Stimulated activated CD8-positive, alpha-beta memory T cell treated with anti-CD3 and anti-CD28 coated beads, Interleukin-4, amount 100 ng/mL, for 4 hours (primary cell): ENCODE results near the gene GHDC.
"Not testable (repeated sequence)": the region's sequence is repeated elsewhere in the genome, so short reads cannot be mapped to it uniquely, and the experiment has no call there.

Experiments
- DNase-seq, 2 donors: peaks; one replicate each; pipeline ENCODE4 v3.0.0-alpha.2; 2020; ENCODE audit warnings: low read depth in 2 of 2, low spot score in 1 of 2

Gene GHDC

GRCh38 chr17:42193969-42194899, at the start of gene GHDC:
TSS of gene GHDC (minus strand) at chr17:42194494. CDS start at chr17:42193581, 913 bp downstream.
- peak; percentile 58 to 67 for DNase-seq

GRCh38 chr17:42243493-42243982, 49.2 kb upstream of the GHDC start:
- DNase-seq: no peak

DNA sequence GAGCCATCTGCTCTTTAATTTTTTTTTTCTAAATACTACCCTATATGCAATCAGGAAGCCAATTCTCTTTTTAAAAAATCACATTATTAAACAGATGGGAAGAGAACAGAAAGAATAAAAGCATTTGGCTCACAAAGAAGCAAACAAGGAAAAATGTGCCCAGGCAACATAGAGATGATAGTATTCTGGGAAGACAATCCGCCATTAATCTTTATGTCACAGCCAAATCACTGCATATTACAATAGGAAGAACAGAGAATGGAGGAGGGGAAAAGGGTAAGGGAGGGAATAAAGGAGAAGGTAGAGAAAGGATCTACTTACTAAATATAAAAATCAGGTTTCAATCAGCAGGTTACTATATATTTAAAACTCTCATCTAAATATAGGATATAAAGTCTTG, 47.6 kb upstream of the GHDC start:
- DNase-seq: no peak

DNA sequence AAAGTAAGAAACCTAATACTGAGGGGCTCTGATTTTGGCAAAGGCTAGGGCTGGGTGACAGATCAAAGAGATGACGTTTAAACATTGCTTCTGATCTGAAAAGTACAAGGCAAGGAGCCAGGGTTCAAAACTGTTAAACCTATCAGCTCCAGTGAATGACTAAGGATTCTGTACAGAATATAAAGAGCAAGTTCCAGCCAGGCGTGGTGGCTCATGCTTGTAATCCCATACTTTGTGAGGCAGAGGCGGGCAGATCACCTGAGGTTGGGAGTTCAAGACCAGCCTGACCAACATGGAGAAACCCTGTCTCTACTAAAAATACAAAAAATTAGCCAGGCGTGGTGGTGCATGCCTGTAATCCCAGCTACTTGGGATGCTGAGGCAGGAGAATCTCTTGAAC, 46.6 kb upstream of the GHDC start:
- DNase-seq: not testable (repeated sequence)

GRCh38 chr17:42240201-42240600, 45.9 kb upstream of the GHDC start:
- DNase-seq: no peak

DNA sequence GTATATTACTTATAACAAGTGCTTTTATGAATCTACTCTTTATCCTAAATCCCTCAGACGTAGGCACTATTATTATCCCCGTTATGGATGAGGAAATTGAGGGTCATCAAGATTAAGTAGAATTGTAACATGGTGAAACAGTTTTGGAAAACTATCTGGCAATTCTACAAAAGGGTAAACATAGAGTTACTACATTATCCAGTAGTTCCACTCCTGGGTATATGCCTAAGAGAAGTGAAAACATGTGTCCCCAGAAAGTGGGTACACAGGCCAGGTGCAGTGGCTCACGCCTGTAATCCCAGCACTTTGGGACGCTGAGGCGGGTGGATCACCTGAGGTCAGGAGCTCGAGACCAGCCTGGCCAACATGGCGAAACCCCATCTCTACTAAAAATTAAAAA, 45.3 kb upstream of the GHDC start:
- DNase-seq: not testable (repeated sequence)

DNA sequence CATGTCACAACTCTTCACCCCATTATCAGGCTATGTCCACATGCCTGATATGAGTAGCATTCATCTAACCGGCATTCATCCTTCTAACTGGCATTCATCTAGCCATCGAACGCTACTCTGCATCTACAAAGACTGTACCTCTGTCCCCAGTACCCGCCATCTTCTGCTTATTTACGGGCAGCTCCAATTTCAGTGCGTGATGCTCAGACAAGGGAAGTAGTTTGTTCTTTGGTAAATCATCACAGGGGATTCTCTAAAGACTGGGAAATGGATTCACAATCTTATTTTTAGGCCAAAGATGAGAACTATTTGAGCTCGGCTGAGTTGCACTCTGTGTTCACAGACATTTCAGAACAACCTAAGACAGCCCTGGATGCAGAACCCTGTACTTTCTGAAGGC, 42.5 kb upstream of the GHDC start:
- no peak for DNase-seq

GRCh38 chr17:42233994-42234393, 39.7 kb upstream of the GHDC start:
- DNase-seq: no peak

- no peak for DNase-seq
Observed at GRCh38 chr17:42233156-42233555, 38.9 kb upstream of the GHDC start.

GRCh38 chr17:42230225-42230624, 35.9 kb upstream of the GHDC start:
- DNase-seq: no peak

DNA sequence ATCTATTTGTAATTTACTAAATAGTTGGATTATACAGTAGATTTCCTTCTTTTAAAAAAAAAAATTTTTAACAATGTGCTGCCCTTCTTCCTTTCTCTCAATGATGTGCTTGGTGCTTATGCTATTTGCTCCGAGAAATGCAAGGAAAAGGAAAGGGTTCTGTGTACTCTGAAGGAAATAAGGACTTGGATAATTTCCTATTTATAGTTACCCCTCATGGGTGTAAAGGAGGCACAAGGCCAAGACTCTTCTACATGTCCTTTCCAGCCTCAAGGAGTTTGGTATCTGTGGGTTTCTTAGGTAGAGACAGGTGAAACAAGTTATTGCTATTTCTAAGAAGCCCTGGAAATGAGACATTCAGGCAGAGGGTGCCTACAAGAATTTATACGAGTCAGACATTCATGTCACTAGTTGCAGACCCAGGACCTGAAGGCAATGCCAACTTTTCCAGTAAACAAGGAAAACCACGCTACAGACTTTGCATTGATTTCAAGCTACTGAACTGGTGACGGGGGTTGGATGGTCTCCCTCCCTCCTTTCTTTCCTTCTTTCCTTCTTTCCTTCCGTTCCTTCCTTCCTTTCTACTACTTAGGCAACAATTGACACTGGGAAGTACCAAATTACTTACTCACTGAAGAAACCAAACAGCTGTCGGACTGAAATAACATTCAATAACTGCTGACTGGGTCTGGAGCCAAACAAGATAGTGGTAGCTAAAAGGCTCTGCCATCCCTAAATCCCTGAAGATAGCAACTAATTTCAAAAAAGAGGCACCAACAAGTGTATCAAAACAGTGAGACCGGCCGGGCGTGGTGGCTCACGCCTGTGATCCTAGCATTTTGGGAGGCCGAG, 33.8 kb upstream of the GHDC start:
- no peak for DNase-seq

DNA sequence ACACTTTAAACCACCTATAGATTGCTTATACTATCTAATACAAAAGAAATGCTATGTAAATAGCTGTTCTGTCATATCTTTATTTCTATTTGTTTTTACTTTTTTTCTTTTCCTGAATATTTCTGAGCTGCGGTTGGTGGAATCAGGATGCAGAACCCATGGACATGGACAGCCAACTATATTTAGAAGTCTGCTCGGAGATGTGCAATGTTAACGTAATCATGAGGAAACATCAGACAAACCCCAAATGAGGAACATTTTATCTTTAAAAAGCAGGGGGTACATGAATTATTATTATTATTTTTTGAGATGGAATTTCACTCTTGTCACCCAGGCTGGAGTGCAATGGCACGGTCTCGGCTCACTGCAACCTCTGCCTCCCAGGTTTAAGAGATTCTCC, 31.4 kb upstream of the GHDC start:
- no peak for DNase-seq

GRCh38 chr17:42224651-42225050, 30.4 kb upstream of the GHDC start:
- no peak for DNase-seq

DNA sequence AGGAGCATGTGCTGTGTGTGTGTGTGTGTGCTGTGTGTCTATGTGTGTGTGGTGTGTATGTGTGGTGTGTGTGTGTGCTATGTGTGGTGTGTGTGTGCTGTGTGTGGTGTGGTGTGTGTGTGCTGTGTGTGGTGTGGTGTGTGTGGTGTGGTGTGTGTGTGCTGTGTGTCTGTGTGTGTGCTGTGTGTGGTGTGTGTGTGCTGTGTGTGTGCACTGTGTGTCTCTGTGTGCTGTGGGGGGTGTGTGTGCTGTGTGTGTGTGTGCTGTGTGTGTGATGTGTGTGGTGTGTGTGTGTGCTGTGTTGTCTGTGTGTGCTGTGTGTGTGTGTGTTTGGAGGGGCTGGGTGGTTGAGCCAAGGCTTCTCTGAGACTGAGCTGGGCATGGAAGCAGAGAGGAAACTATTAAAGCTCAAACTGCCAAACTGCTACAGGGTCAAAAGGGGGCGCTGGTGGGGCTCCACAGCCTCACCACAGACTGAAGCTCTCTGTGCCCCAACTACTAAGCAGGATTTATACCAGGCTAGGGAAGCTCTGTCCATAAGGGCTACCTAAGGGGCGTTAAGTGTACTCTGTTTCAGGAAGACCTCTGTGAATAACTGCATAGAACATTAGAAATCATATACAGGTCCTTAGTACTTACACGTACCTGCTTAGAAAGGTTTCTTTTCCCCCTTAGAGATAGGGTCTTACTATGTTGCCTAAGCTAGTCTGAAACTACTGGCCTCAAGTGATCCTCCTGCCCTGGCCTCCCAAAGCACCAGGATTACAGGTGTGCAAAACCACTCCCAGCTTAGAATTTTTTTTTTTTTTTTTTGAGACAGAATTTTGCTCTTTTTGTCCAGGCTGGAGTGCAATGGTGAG, 27.8 kb upstream of the GHDC start:
- peak in 1 of 2 donors; percentile 17 for DNase-seq

DNA sequence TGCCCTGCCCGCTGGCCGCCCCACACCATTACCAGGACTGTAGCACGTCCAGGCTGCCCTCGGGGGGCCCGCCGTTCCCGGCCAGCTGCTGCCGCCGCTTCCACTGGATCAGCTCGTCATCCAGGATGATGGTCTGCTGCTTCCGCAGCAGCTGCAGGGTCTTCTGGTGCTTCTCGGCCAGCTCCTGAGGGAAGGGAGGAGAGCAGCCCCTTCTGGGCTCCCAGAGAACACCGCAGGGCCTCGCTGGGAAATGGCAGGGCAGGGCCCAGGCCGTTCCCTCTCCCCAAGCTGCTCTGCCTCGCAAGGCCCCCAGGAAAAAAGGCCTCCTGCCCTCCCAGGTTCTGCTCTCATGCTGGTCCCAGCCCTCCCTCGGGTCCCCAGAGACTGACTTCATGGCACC, 25.0 kb upstream of the GHDC start:
- not testable (repeated sequence) for DNase-seq

DNA sequence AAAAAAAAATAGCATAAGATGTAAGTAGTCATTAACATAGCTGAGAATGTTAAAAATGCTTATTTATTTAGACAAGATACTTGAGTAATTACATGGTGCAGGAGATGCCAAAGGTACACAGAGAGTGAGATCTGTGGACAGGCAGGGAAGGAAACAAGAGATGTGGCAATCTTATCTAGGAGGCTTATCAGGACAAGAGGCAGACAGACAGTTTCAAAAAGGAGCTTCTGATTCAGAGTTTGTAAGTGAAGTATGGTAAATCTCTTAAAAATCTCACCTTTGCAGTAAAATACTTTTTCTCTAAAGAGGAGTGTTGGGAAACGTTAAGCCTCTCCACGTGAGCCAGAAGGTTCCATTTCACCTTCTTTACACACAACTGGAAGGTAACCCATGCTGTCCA, 19.9 kb upstream of the GHDC start:
- no peak for DNase-seq

- DNase-seq: no peak
Observed at GRCh38 chr17:42212382-42212781, 18.1 kb upstream of the GHDC start.

DNA sequence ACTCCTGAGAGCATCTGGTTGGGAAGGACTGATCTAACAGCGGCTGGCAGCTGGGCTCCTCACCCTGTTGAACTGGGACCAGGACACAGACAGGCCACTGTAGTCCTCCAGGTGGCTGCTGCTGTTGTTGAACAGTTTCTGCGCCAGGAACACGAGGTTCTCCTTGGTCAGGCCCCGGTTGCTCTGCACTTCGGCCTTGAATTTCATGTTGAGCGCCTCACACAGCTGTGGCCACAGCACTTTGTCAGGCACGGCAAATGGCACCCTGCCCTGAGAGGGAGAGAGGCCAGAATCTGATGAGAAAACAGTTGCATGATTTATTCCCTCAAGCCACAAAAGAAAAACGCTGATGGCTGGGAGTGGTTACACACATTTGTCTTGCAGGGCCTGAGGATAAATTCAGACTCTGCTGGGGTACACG, 17.6 kb upstream of the GHDC start:
- not testable (repeated sequence) for DNase-seq

GRCh38 chr17:42210046-42210445, 15.8 kb upstream of the GHDC start:
- DNase-seq: no peak

GRCh38 chr17:42206153-42206612, 11.9 kb upstream of the GHDC start:
- not testable (repeated sequence) for DNase-seq

- DNase-seq: no peak
Observed at GRCh38 chr17:42203354-42203753, 9.1 kb upstream of the GHDC start.
